PC-9 (cell line): Measurements from ENCODE around the gene COL4A2.
A peak's percentile ranks its signal among the peaks of the same experiment; 100 is the strongest.

ENCODE experiments used
- EZH2 ChIP-seq: fragments of 200-600 bp; sonication (generic); IDR thresholded peaks from 2 replicates; pipeline ENCODE4 v1.8.0; 2017; ENCODE audit warnings: antibody characterized with exemption, low read depth
- TF ChIP-seq, protein P1 (sequence below): fragments of 200-600 bp; sonication (generic); conservative IDR thresholded peaks from 2 replicates; pipeline ENCODE4 v1.6.1; 2017; ENCODE audit warnings: mixed run types, antibody characterized with exemption, mild to moderate bottlenecking, moderate library complexity

DNA sequence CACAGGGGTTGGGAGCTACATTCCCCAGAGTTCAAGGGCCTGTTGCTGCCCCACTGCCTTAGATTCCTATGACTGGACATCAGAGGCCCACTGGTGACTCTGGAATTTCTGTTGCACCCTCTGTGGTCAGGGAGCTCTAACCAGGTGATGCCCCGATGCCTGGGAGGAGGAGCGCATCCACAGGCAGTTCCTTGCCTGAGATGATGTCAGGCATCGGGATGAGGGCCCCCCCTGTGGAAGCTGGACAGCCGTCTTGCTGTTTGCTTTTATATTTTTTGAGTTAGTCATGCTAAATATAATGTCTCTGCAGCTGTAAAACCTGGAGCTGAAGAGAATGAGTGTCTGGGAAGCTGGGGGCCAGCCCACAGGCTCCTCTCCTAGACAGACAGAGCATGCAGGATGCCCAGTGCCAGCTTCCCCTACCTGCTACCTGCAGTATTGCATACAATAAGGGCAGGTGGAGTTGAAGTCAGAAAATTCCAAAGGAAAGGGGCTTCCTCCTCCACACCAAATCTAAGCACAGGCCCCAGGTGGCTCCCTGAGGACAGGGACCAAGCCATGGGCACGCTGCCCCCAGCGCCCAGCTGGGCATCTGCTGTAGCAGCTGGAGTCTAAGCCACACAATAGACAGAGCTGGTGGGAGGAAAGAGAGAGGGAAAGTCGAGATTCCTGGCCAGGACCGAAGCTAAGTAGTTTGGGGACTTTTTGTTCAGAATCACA, 16.2 kb downstream of the COL4A2 start:
- TF ChIP-seq, protein P1, sequence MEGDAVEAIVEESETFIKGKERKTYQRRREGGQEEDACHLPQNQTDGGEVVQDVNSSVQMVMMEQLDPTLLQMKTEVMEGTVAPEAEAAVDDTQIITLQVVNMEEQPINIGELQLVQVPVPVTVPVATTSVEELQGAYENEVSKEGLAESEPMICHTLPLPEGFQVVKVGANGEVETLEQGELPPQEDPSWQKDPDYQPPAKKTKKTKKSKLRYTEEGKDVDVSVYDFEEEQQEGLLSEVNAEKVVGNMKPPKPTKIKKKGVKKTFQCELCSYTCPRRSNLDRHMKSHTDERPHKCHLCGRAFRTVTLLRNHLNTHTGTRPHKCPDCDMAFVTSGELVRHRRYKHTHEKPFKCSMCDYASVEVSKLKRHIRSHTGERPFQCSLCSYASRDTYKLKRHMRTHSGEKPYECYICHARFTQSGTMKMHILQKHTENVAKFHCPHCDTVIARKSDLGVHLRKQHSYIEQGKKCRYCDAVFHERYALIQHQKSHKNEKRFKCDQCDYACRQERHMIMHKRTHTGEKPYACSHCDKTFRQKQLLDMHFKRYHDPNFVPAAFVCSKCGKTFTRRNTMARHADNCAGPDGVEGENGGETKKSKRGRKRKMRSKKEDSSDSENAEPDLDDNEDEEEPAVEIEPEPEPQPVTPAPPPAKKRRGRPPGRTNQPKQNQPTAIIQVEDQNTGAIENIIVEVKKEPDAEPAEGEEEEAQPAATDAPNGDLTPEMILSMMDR = peak; percentile 21; the same call in 1 of the 2 replicates
- TF ChIP-seq EZH2 = no peak
